Uterus (tissue), 2 donors: ENCODE measurements around the gene MYO1B.

Source experiments
- CTCF ChIP-seq, 4 experiments: fragments of 200-600 bp in 2 of 4; fragments of 450-650 bp in 2 of 4; sonication (generic) in 2 of 4; IDR thresholded peaks; one replicate each; pipeline ENCODE4 v1.5.1; 2016 to 2019; ENCODE audit warnings: antibody characterized with exemption in 4 of 4, mild to moderate bottlenecking in 2 of 4, moderate library complexity in 1 of 4
- POLR2A ChIP-seq, 2 donors: fragments of 450-650 bp; IDR thresholded peaks; one replicate each; pipeline ENCODE4 v1.6.1; 2016; ENCODE audit warnings: antibody characterized with exemption in 2 of 2, mild to moderate bottlenecking in 1 of 2, moderate library complexity in 1 of 2

- TF ChIP-seq CTCF (IDR thresholded peaks at IDR 0.05) (no peak), POLR2A (IDR thresholded peaks at IDR 0.05) (no peak)
Measured at GRCh38 chr2:191296083-191297006, 51.1 kb downstream of the MYO1B start.
